GM18505 (cell line): ENCODE results near the gene PFDN1.

Experiments used
- ATAC-seq: cut with Tn5 transposase; IDR thresholded peaks from one replicate; pipeline ENCODE4 v1.9.1; 2021; ENCODE audit not compliant: unreplicated experiment
- POLR2A ChIP-seq: IDR thresholded peaks from 4 replicates; pipeline ENCODE4 v1.6.1; 2011; ENCODE audit warnings: borderline replicate concordance; ENCODE audit not compliant: insufficient read depth, insufficient read length; ENCODE audit errors: extremely low read depth

The PFDN1 gene

DNA sequence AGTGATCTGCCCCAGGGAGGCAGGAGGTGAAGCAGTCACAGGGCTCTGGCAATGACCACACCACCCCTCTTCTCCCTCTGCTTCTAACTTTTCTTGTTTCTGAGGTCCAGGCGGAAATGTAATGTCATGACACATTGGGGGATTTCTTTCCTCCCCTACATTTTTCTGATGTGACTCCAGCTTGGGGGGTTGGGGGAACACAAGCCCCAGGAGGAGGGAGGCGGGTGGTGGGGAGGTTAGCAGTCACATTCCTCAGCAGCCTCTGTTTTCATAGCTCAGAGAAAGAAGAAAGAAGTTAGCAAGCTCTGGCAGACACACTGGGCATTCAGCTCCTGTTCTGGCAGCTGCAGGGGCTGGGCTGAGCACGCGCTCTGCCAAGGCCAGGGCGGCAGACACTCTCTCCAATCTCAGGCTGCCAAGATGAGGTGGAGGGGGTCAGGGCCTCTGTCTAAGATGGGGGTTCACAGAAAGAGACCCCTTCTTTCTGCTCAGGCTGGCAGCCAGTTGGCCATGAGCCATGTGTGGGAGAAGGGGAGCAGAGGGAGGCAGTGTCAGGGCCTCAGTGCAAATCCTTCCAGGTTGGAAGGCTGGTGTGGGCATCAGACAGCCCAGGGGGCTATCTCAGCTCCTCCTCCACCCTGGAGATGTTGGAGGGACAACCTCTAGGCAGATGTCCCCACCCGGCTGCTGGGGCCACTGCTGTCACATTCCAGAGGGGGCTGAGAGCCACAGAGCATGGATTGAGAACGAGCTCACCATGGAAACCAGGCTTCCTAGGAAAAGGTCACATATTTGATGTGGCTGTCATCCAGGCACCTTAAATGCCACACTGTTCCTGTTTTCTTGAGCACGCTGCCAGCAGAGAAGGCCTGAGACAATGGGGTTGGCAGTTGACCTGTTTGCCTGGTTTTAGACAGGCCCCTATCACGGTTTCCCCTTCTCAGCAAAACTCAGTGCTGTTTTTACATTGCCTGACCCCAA, 20.1 kb upstream of the PFDN1 start:
- TF ChIP-seq POLR2A = no peak
- no peak for ATAC-seq

DNA sequence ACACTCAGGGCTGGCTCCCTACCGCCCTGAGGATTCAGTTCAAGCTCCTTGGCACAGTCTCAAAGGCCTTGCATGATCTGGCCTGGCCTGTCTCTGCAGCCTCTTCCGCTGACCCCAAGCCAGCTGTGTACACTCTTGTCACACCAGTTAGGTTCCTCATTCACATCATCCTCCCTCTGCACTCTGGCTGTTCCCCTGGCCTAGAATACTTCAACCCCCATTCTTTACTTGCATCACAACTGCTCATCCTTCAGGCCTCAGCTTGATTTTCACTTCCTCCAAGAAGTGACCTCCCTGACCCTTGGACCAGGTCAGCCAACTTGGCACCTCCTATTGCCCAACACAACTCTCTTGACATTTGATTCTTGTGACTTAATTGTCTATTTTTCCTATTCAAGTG, 18.9 kb upstream of the PFDN1 start:
- peak; percentile 52 for ATAC-seq
- no peak for TF ChIP-seq POLR2A

DNA sequence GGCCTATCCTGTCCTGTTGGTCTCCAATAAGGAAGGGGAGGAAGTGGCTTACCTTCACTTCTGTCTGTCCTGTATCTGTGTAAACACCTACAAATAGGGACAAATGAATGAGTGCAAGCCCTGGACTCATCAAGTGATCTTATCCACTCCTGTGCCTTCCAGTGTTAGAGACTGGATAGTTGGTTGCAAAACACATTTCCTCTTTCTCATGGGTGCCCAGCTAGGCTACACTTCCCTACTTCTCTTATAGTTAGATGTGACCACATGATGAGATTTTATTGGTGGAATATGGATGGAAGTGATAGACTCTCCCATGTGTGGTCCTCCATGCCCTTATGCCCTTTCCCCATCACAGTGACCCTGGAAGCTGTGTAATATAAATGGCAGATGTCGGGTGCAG, 16.9 kb upstream of the PFDN1 start:
- ATAC-seq = no peak

DNA sequence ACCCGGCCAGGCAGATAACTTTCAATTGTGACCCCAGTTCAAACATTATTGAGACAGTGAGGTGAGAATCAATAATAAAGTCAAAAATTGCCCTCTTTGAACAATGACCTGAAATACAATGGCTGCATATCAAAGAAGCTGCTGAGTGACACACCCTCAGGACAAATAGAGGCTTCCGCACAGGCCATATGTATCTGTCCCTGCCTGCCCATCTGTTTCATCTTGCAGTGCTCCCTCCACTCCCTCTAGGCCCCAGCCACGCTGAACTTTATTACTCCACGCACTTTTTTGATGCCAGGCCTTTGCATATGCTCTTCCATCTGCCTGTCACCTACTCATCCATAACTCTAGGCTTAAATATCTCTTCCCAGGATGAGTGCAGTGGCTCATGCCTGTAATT, 15.9 kb upstream of the PFDN1 start:
- no peak for TF ChIP-seq POLR2A
- no peak for ATAC-seq

More for the DNA sequence above, 16.9 kb upstream of the PFDN1 start:
- TF ChIP-seq POLR2A = no peak

DNA sequence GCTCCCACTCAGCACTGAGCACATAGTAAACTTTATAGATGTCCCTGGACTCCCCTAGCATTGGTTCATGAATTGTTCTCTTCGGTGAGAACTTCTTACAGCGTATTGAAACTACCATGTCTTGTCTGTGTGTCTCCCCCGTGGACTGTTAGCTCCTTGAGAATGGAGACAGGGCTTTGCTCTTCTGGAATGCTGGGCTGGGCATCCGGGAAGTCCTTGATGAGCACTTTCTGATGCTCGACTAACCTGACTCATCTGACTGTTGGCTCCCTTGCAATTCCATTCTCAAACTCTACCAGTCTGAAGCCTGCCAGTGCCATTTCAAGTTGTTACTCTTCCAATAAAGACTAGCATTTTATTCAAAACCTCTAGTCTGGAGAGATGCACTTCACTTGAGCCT, 15.0 kb upstream of the PFDN1 start:
- no peak for TF ChIP-seq POLR2A
- ATAC-seq = no peak

DNA sequence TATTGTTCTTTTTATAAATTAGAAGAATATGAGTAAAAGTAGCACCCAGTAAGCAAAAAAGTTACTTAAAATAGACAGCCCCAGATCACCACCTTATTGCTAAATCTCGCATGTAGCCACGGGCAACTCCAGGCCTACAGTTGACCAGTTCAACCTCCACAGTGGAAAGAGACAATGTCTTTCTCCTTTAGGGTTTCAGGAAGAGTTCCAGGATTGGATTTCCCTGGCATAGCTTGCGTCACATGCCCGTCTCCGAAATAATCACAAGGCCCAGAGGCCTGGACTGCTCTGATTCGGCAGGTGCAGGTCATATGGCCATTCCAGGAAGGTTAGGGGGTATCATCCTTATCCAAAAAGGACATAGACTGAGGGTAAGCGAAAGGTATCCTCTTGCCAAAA, 9.9 kb upstream of the PFDN1 start:
- TF ChIP-seq POLR2A = no peak
- ATAC-seq = no peak

DNA sequence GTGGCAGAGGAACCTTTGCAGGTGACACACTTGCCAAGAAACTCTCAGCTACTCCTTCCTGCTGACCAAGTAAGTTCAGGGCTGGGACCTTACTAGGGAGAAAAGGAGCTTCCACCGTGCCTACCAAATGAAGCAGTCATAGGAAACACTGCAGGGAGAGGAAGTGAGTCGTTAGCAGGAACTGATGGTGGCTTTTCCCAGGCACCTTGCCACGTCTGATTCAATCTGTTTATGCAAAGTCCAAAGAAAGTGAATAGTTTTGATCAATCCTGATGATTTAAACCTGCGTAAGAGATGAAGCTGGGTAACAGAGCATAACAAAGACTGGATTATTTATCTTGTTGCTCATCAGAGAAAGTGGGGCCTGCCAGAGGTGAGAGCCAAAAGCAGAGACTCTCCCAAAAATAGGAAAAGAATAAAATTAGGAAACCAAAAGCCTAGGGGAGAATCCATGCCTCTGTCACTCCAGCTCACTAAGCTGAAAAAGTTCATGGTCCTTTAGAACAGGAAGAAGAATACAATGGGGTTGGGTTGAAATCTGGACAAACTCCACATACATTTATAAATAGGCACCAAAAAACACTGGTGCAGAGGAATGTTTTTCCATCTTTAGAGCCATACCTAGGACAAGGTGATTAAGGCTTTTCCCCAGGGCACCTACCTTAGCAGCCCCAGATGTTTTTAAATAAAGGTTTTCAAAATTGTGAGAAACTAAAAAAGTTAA, 9.3 kb upstream of the PFDN1 start:
- no peak for TF ChIP-seq POLR2A
- no peak for ATAC-seq

DNA sequence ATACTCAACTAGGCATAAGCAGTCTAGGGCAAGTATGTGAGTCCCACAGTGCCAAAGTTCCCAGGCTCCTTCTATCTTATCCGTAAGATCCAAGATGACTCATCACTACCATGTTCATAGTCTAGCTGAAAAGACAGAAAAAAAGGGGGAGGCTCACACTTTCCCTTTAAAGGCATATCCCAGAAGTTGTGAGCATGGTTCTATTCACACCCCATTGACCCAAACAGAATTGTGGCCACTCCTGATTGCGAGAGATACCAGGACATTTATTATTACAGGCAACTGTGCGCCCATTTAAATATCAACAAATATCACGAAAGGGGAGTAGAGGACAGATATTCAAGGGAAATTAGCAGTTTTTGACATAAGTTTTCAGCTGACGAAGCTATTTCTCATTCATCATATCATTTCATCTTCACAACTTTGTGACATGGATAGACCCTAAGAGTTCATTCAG, 8.1 kb upstream of the PFDN1 start:
- no peak for ATAC-seq
- no peak for TF ChIP-seq POLR2A

DNA sequence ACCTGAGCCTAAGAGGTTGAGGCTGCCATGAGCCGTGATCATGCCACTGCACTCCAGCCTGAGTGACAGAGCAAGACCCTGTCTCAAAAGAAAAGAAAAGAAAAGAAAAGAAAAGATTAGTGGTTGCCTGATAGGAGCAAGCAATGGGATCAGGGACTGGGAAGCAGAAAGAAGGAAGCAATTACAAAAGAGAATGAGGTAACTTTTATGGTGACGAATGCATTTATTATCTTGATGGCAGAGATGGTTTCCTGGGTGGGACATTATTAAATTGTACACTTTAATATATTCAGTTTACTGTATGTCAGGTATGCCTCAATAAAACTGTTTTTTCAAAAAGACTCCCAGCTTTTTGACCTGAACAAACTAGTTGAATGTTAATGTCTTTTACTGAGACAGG, 7.5 kb upstream of the PFDN1 start:
- no peak for TF ChIP-seq POLR2A
- no peak for ATAC-seq

DNA sequence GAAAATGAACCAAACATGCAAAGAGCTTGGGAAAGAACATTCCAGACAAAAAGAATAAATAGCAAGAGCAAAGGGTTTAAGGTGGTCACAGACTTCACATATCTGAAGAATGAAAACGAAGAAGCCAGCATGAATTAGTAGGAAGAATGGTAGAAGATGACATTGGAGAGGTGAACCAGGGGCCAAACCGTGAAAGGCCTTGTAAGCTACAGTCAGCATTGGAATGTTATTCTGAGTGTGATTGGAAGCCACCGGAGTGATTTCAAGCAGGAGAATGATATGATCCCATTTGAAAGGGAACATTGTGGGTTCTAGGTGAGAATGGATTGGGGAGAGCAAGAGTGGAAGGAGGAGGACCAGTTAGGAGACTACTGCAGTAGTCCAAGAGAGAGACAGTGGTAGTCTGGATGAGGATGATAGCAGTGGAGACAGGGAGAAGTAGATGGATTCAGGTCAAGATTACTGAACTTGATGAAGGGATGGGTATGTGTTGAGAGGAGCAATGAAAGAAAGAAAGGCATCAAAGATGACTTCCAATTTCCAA, 6.9 kb upstream of the PFDN1 start:
- no peak for TF ChIP-seq POLR2A
- no peak for ATAC-seq

DNA sequence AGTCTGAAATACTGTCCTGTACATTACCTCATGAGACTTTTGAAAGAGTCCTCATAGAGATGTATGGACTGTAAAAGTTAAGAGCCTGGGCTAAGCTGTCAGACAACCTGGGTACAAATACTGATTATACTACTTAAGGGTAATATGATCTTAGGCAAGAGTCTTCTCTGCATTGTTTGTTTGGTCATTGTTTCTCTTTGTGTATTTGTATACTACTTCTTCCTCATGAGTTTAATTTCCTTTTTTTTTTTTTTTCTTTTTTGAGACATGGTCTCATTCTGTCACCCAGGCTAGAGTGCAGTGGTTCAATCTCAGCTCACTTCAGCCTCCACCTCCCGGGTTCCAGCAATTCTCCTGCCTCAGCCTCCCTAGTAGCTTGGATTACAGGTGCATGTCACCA, 2.6 kb upstream of the PFDN1 start:
- TF ChIP-seq POLR2A = no peak
- ATAC-seq = no peak

DNA sequence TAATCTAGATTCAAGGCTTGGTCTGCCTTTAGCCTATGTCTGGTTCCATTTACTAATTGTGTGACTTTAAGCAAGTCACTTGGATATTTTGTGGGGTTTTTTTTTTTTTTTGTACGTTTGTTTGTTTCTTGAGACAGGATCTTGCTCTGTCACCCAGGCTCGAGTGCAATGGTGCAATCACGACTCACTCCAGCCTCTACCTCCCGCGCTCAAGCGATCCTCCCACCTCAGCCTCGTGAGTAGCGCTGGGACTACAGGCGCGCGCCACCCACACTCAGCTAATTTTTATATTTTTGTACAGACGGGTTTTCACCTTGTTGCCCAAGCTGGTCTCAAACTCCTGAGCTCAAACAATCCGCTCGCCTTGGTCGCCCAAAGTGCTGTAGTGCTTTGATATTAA, 1.1 kb upstream of the PFDN1 start:
- TF ChIP-seq POLR2A = no peak
- ATAC-seq = no peak

DNA sequence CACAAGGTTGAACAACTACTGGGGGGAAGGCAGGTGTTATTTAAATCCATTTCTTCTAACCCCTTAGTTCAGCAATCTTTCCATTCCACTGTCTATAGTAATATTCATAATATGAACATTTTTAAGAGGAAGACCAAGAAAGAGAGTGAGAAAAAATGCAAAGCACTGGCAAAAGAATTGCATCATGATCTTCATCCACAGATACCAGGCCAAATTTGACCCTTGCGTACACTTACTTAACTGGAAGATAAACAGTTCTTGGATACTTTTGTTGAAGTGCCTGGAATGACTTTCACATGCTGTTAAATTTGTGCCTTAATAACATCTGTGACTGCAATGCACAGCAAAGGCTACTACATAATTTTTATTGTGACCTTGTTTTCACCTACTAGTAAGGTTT, 1.8 kb downstream of the PFDN1 start:
- no peak for ATAC-seq
- TF ChIP-seq POLR2A = no peak

DNA sequence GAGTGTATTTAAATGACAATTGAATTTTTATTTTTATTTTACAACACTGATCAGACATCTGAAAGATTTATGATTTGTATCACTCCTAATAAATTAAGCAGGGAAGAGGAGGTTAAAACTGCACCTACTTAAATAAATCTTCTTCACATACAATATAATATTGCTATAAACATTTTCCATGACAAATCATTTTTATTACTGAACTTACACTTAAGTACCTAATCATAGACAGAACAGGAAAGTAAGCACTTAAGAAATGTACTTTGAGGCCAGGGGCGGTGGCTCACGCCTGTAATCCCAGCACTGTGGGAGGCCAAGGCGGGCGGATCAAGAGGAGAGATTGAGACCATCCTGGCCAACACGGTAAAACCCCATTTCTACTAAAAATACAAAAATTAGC, 3.8 kb downstream of the PFDN1 start:
- TF ChIP-seq POLR2A = no peak
- ATAC-seq = no peak

DNA sequence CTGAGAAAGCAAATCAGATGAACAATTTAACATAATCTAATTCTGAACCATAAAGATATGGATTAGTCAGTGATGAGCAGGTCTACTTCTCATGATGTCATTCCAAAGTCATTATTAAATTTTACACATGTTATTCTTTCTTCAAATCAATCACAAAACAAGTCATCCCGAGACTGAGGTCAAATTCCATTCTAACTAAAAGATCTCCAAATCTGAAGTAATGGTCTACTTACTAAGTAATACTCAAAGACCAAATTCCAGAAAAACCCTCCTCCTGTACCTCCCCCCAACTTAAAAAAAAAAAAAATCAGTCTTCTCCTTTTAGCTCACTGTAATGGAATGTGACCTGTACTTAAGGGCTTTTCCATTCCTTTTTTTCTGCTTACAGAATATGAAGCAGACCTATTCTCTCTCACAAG, 4.7 kb downstream of the PFDN1 start:
- no peak for ATAC-seq
- TF ChIP-seq POLR2A = no peak

DNA sequence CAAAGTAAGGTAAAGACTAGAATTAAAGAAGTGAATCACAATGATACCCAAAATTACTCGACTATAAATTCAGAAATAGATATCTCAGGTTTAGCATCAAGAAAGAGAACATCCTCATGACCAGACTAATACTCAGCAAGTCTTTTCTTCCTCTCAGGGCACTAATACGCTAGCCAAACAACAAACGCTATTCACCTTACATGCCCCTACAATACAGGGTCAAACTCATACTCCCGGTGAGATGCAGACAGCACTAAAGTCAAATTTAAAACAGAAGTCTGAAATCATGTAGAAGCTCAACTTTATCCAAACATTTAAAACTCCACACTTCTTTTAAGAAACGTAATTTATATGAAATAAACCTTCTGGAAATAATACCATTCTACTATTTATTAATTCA, 5.6 kb downstream of the PFDN1 start:
- ATAC-seq = no peak
- TF ChIP-seq POLR2A = no peak
